ENCODE results near the gene TARBP2.

Gene TARBP2

GRCh38 chr12:53552361-53553327 is 51.6 kb downstream of the TARBP2 start:
- DNase-seq (ENCODE audit: low read depth in 2 of 2, low spot score in 1 of 2) = no peak

Measured in stimulated activated CD8-positive, alpha-beta memory T cell treated with anti-CD3 and anti-CD28 coated beads, Interleukin-4, amount 100 ng/mL, for 4 hours (primary cell).